ENCODE measurements around the gene TCF19. TPM values are rescaled to one million over a fixed set of nuclear protein-coding genes. Genes with fewer than 3 reads are reported as not detected.
A peak's percentile ranks its signal among the peaks of the same experiment; 100 is the strongest.
"Not testable (repeated sequence)": the region's sequence is repeated elsewhere in the genome, so short reads cannot be mapped to it uniquely, and the experiment has no call there.

Gene TCF19
- total and polyA plus RNA-seq, 5 donors from 2014 or later: 8.3 to 13.3 (median 10.9) TPM

DNA sequence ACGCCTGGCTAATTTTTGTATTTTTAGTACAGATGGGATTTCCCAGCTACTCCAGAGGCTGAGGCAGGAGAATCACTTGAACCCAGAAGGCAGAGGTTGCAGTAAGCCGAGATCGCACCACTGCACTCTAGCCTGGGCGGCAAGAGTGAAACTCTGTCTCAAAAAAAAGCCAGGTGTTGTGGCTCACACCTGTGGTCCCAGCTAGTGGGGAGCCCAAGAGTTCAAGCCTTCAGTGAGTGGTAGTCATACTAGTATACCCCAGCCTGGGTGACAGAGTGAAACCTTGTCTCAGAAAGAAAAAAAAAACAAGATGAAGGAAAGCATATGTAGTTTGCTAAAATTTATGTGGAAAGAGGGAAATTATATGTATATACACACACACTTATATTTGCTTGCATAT is 32.1 kb downstream of the TCF19 start:
- no peak for DNase-seq
- Histone ChIP-seq H3K9me3 (ENCODE audit: control insufficient read depth in 2 of 2, low read length in 2 of 2) (no peaks in the 10 kb centered on the region), H3K4me1 (ENCODE audit: control insufficient read depth, insufficient read depth, low read length, poor library complexity, severe bottlenecking) (peaks cover 6% of the 10 kb centered on the region), H3K27me3 (ENCODE audit: control insufficient read depth, insufficient read depth, low read length) (no peaks in the 10 kb centered on the region), H3K36me3 (ENCODE audit: control insufficient read depth, insufficient read depth, low read length) (peaks cover 5% of the 10 kb centered on the region), H3K4me3 (ENCODE audit: low read depth, low read length) (no peak overlapping the region), H3K27ac (ENCODE audit: insufficient read depth, low read length, poor library complexity, severe bottlenecking) (no peak overlapping the region)
- Mint-ChIP-seq H3K9me3 (no peaks in the 10 kb centered on the region), H3K4me1 (peaks cover 0 to 23% (median 13%) of the 10 kb centered on the region in 4 donors), H3K36me3 (no peaks in the 10 kb centered on the region), H3K27ac (no peak overlapping the region), H3K4me3 (no peak overlapping the region), H3K27me3 (no peaks in the 10 kb centered on the region)
- ATAC-seq (ENCODE audit: low read depth in 2 of 2): no peak

DNA sequence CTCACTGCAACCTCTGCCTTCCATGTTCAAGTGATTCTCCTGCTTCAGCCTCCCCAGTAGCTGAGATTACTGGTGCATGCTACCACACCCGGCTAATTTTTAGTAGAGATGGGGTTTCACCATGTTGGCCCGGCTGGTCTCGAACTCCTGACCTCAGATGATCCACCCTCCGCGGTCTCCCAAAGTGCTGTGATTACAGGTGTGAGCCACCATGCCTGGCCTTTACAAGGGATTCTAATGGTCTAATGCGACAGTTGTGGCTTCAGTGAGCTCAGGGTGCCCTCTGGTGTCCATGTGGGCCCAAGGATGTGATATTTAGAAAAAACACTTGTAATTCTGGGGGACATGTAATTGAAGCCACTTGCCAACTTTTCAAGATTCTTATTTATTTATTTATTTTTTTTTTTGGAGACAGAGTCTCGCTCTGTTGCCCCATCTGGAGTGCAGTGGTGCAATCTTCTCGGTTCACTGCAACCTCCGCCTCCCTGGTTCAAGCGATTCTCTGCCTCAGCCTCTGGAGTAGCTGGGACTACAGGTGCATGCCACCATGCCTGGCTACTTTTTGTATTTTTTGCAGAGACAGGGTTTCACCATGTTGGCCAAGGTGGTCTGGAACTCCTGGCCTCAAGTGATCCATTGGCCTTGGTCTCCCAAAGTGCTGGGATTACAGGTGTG is 34.2 kb downstream of the TCF19 start:
- not testable (repeated sequence) for ATAC-seq (ENCODE audit: low read depth in 2 of 2); H3K27me3 Mint-ChIP-seq; H3K9me3 ChIP-seq (ENCODE audit: control insufficient read depth in 2 of 2, low read length in 2 of 2); H3K27ac ChIP-seq (ENCODE audit: insufficient read depth, low read length, poor library complexity, severe bottlenecking); H3K36me3 ChIP-seq (ENCODE audit: control insufficient read depth, insufficient read depth, low read length); H3K9me3 Mint-ChIP-seq; H3K27me3 ChIP-seq (ENCODE audit: control insufficient read depth, insufficient read depth, low read length); H3K4me3 ChIP-seq (ENCODE audit: low read depth, low read length); H3K36me3 Mint-ChIP-seq
- Mint-ChIP-seq H3K4me1 (peaks cover 4 to 33% (median 23%) of the 10 kb centered on the region in 4 donors), H3K27ac (peak overlapping the region in 2 of 3 donors; percentile 46 to 52), H3K4me3 (peak overlapping the region in 2 of 4 donors; percentile 28 to 48)
- peaks cover 19% of the 10 kb centered on the region for H3K4me1 ChIP-seq (ENCODE audit: control insufficient read depth, insufficient read depth, low read length, poor library complexity, severe bottlenecking)
- peak; percentile 38 to 76 (median 59) for DNase-seq

DNA sequence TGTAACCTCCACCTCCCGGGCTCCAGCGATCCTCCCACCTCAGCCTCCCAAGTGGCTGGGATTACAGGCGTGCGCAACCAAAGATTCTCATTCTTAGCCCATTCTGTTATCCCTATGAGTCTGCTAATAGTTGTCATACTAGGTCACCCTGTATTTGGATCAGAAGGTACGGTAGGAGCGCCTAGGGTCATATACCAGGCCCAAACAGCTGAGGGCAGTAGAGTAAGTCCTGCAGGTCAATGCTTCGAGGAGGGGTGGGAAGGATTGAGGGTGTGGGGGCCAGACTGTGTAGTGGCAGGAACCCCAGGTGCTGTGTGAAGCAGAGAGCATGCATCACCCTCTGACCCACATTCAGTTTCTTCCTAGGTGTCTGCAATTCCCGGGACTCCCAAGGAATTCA is 34.8 kb downstream of the TCF19 start:
- Histone ChIP-seq H3K36me3 (ENCODE audit: control insufficient read depth, insufficient read depth, low read length) (peaks cover 5% of the 10 kb centered on the region), H3K4me3 (ENCODE audit: low read depth, low read length) (no peak overlapping the region), H3K27me3 (ENCODE audit: control insufficient read depth, insufficient read depth, low read length) (no peaks in the 10 kb centered on the region), H3K9me3 (ENCODE audit: control insufficient read depth in 2 of 2, low read length in 2 of 2) (no peaks in the 10 kb centered on the region), H3K4me1 (ENCODE audit: control insufficient read depth, insufficient read depth, low read length, poor library complexity, severe bottlenecking) (peaks cover 20% of the 10 kb centered on the region), H3K27ac (ENCODE audit: insufficient read depth, low read length, poor library complexity, severe bottlenecking) (no peak overlapping the region)
- no peak for ATAC-seq (ENCODE audit: low read depth in 2 of 2)
- Mint-ChIP-seq H3K36me3 (peaks cover 4% of the 10 kb centered on the region), H3K27me3 (peaks cover 5% of the 10 kb centered on the region), H3K9me3 (peaks cover 0 to 2% (median 0%) of the 10 kb centered on the region in 7 donors), H3K4me3 (peak overlapping the region in 1 of 4 donors; percentile 23), H3K4me1 (peaks cover 4 to 37% (median 25%) of the 10 kb centered on the region in 4 donors), H3K27ac (peak overlapping the region in 1 of 3 donors; percentile 52)
- no peak for DNase-seq

DNA sequence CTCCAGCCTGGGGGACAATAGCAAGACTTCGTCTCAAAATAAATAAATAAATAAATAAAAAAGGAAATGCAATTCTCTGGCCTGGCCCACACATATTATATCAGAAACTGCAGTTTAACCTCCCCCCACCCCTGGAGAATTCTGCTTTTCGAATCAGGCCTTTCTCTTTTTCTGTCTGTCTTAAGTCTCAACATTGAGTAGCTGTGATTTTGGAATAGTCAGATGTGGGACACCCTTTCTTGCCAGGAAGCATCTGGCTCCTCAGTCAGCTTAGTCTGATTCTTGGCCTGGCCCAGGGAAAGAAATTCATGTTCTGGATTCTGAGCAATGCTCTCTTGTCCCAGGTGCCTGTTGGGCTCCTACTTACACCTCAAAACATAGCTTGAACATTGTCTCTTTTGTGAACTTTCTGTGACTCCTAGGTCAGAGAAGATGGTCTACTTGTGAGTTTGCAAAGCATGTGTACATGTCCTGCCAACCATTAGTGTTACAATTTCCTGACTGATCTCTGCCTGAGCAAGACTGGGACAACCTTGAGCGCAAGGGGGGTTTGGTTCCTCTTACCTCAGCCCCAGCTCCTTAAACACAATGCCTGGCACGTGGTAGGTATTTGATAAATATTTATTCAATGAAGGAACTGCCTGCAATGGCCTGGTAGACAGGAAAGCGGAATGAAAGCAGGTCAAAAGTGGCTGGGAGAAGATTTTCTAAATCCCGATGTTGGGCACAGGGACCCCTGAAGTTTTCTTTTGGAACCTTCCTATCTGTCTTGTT is 35.9 kb downstream of the TCF19 start:
- Mint-ChIP-seq H3K4me1 (peaks cover 4 to 42% (median 26%) of the 10 kb centered on the region in 4 donors), H3K27ac (peak overlapping the region in 2 of 3 donors; percentile 51 to 65), H3K9me3 (peaks cover 0 to 2% (median 0%) of the 10 kb centered on the region in 7 donors), H3K36me3 (peaks cover 7% of the 10 kb centered on the region), H3K4me3 (peak overlapping the region; percentile 14 to 46 (median 44)), H3K27me3 (peaks cover 5% of the 10 kb centered on the region)
- Histone ChIP-seq H3K4me3 (ENCODE audit: low read depth, low read length) (no peak overlapping the region), H3K9me3 (ENCODE audit: control insufficient read depth in 2 of 2, low read length in 2 of 2) (no peaks in the 10 kb centered on the region), H3K27ac (ENCODE audit: insufficient read depth, low read length, poor library complexity, severe bottlenecking) (no peak overlapping the region), H3K36me3 (ENCODE audit: control insufficient read depth, insufficient read depth, low read length) (peaks cover 5% of the 10 kb centered on the region), H3K27me3 (ENCODE audit: control insufficient read depth, insufficient read depth, low read length) (no peaks in the 10 kb centered on the region), H3K4me1 (ENCODE audit: control insufficient read depth, insufficient read depth, low read length, poor library complexity, severe bottlenecking) (peaks cover 25% of the 10 kb centered on the region)
- ATAC-seq (ENCODE audit: low read depth in 2 of 2) (no peak), DNase-seq (no peak)

DNA sequence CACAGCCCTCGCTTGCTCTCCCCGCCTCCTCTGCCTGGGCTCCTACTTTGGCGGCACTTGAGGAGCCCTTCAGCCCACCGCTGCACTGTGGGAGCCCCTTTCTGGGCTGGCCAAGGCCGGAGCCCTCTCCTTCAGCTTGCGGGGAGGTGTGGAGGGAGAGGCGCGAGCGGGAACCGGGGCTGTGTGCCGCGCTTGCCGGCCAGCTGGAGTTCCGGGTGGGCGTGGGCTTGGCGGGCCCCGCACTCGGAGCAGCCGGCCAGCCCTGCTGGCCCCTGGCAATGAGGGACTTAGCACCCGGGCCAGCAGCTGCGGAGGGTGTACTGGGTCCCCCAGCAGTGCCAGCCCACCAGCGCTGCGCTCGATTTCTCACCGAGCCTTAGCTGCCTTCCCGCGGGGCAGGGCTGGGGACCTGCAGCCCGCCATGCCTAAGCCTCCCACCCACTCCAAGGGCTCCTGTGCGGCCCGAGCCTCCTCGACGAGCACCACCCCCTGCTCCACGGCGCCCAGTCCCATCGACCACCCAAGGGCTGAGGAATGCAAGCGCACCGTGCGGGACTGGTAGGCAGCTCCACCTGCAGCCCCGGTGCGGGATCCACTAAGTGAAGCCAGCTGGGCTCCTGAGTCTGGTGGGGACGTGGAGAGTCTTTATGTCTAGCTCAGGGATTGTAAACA is 37.1 kb downstream of the TCF19 start:
- H3K9me3 ChIP-seq (ENCODE audit: control insufficient read depth in 2 of 2, low read length in 2 of 2); ATAC-seq (ENCODE audit: low read depth in 2 of 2); H3K9me3 Mint-ChIP-seq; H3K27me3 ChIP-seq (ENCODE audit: control insufficient read depth, insufficient read depth, low read length); H3K27ac ChIP-seq (ENCODE audit: insufficient read depth, low read length, poor library complexity, severe bottlenecking); DNase-seq; H3K36me3 ChIP-seq (ENCODE audit: control insufficient read depth, insufficient read depth, low read length); H3K4me3 ChIP-seq (ENCODE audit: low read depth, low read length); H3K27me3 Mint-ChIP-seq: not testable (repeated sequence)
- Mint-ChIP-seq H3K27ac (peak overlapping the region in 2 of 3 donors; percentile 95 to 96), H3K36me3 (peaks cover 12% of the 10 kb centered on the region), H3K4me3 (peak overlapping the region in 3 of 4 donors; percentile 88 to 91 (median 90)), H3K4me1 (peaks cover 4 to 54% (median 31%) of the 10 kb centered on the region in 4 donors)
- peaks cover 37% of the 10 kb centered on the region for H3K4me1 ChIP-seq (ENCODE audit: control insufficient read depth, insufficient read depth, low read length, poor library complexity, severe bottlenecking)

DNA sequence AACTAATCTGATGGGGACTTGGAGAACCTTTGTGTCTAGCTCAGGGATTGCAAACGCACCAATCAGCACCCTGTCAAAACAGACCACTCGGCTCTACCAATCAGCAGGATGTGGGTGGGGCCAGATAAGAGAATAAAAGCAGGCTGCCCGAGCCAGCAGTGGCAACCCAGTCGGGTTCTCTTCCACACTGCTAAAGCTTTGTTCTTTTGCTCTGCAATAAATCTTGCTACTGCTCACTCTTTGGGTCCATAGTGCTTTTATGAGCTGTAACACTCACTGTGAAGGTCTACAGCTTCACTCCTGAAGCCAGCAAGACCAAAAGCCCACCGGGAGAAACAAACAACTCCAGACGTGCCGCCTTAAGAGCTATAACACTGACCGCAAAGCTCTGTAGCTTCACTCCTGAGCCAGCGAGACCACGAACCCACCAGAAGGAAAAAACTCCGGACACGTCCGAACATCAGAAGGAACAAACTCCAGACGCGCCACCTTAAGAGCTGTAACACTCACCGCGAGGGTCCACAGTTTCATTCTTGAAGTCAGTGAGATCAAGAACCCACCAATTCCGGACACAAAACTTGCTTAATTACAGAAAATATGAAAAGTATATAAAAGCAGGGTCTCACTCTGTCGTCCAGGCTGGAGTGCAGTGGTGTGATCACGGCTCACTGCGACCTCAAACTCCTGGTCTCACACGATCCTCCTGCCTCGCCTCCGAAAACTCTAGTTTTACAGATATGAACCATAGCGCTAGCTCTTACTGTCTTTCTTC is 38.0 kb downstream of the TCF19 start:
- DNase-seq; H3K27me3 Mint-ChIP-seq; H3K9me3 ChIP-seq (ENCODE audit: control insufficient read depth in 2 of 2, low read length in 2 of 2); H3K27me3 ChIP-seq (ENCODE audit: control insufficient read depth, insufficient read depth, low read length); H3K9me3 Mint-ChIP-seq; ATAC-seq (ENCODE audit: low read depth in 2 of 2): not testable (repeated sequence)
- H3K4me1 ChIP-seq (ENCODE audit: control insufficient read depth, insufficient read depth, low read length, poor library complexity, severe bottlenecking): peaks cover 45% of the 10 kb centered on the region
- H3K27ac Mint-ChIP-seq: peak overlapping the region; percentile 95 to 98 (median 96)
- H3K4me3 Mint-ChIP-seq: peak overlapping the region; percentile 88 to 93 (median 90)
- H3K4me3 ChIP-seq (ENCODE audit: low read depth, low read length): peak overlapping the region; percentile 79
- peaks cover 11% of the 10 kb centered on the region for H3K36me3 ChIP-seq (ENCODE audit: control insufficient read depth, insufficient read depth, low read length)
- peaks cover 19% of the 10 kb centered on the region for H3K36me3 Mint-ChIP-seq
- peaks cover 4 to 63% (median 36%) of the 10 kb centered on the region in 4 donors for H3K4me1 Mint-ChIP-seq
- peak overlapping the region; percentile 100 for H3K27ac ChIP-seq (ENCODE audit: insufficient read depth, low read length, poor library complexity, severe bottlenecking)

Measured in CD4-positive, CD25-positive, alpha-beta regulatory T cell (primary cell).